ENCODE measurements around the gene ITGA2B. TPM values are rescaled to one million over a fixed set of nuclear protein-coding genes. Genes with fewer than 3 reads are reported as not detected.

Gene ITGA2B
- total and polyA plus RNA-seq, 10 of the 15 experiments (the other 5 are each of a cell fraction or from before 2014, with no cell fraction given), result 0.04 to 0.51 (median 0.21) TPM; not detected in 1

GRCh38 chr17:44331249-44331760 is 58.1 kb downstream of the ITGA2B start (continued):
- TF ChIP-seq ZBED1 (IDR thresholded peaks at IDR 0.05; ENCODE audit: borderline replicate concordance) (no peak), MEF2A (IDR thresholded peaks at IDR 0.05; ENCODE audit: insufficient read depth, low read depth, low read length) (no peak), CREM (IDR thresholded peaks at IDR 0.05; ENCODE audit: low read depth) (peak; percentile 25; the same call in 1 of the 2 replicates), NR2C1 (IDR thresholded peaks at IDR 0.05) (no peak), POU2F2 (IDR thresholded peaks at IDR 0.05; ENCODE audit: borderline replicate concordance, low read depth, low read length) (peak; percentile 77; the same call in 1 of the 3 replicates), RELA (IDR thresholded peaks at IDR 0.05; ENCODE audit: borderline replicate concordance, partially characterized antibody) (no peak), EZH2 (IDR thresholded peaks at IDR 0.05; ENCODE audit: borderline replicate concordance, control insufficient read depth, low read depth, low read length) (no peak), MLLT1 (IDR thresholded peaks at IDR 0.05) (no peak), YY1 (IDR thresholded peaks at IDR 0.05; ENCODE audit: low read depth, low read length) (peak; percentile 72), BRCA1 (IDR thresholded peaks at IDR 0.05; ENCODE audit: low read depth, low read length) (no peak), ZSCAN29 (IDR thresholded peaks at IDR 0.05) (no peak), NKRF (conservative IDR thresholded peaks at IDR 0.05) (no peak), IRF5 (IDR thresholded peaks at IDR 0.05; ENCODE audit: borderline replicate concordance) (no peak), E2F8 (IDR thresholded peaks at IDR 0.05; ENCODE audit: low read depth, partially characterized antibody) (no peak), BACH1 (IDR thresholded peaks at IDR 0.05; ENCODE audit: borderline replicate concordance) (no peak), EP300 (IDR thresholded peaks at IDR 0.05; ENCODE audit: borderline replicate concordance in 1 of 2, control insufficient read depth in 1 of 2, low read depth in 2 of 2, low read length in 2 of 2) (no peak), PRDM15 (CRISPR knock-in tag; IDR thresholded peaks at IDR 0.05) (no peak)

Measured in GM12878 (cell line).